Fibroblast of lung (primary cell): ENCODE measurements around the gene LRGUK. TPM values are rescaled to one million over a fixed set of nuclear protein-coding genes. Genes with fewer than 3 reads are reported as not detected.

Experiments
- DNase-seq, 2 donors: peaks; one replicate each; pipeline versions ENCODE4 v3.0.0 to v3.0.0-alpha.2; 2010; ENCODE audit warnings: low read depth in 2 of 2
- H2AFZ ChIP-seq: 2 replicates; pipeline ENCODE4 v1.5.1; 2012; ENCODE audit warnings: low read length, control low read depth, inconsistent platforms
- H3K27ac ChIP-seq: 2 replicates; pipeline ENCODE4 v1.5.1; 2011; ENCODE audit warnings: low read length, control low read depth; ENCODE audit not compliant: insufficient read depth
- H3K27me3 ChIP-seq: 2 replicates; pipeline ENCODE4 v1.5.1; 2011; ENCODE audit warnings: mild to moderate bottlenecking, low read length; ENCODE audit not compliant: control insufficient read depth, insufficient read depth
- H3K36me3 ChIP-seq: 2 replicates; pipeline ENCODE4 v1.5.1; 2011; ENCODE audit warnings: low read length; ENCODE audit not compliant: control insufficient read depth, insufficient read depth
- H3K4me1 ChIP-seq: 2 replicates; pipeline ENCODE4 v1.5.1; 2011; ENCODE audit warnings: low read length; ENCODE audit not compliant: control insufficient read depth, insufficient read depth; ENCODE audit errors: extremely low read depth
- H3K4me2 ChIP-seq: 2 replicates; pipeline ENCODE4 v1.5.1; 2011; ENCODE audit warnings: low read length, control low read depth; ENCODE audit not compliant: insufficient read depth; ENCODE audit errors: extremely low read depth
- H3K4me3 ChIP-seq, 4 experiments: fragments of 200-600 bp in 1 of 4; sonication (generic) in 1 of 4; replicated peaks in 1 of 4; 2 replicates each; pipeline ENCODE4 v1.5.1; 2011 to 2016; ENCODE audit warnings: low read length in 4 of 4, low read depth in 3 of 4, mild to moderate bottlenecking in 3 of 4, control low read depth in 2 of 4, inconsistent platforms in 1 of 4, mixed read lengths in 1 of 4; ENCODE audit not compliant: insufficient read depth in 1 of 4; ENCODE audit errors: control extremely low read depth in 1 of 4
- H3K79me2 ChIP-seq: 2 replicates; pipeline ENCODE4 v1.5.1; 2012; ENCODE audit warnings: mild to moderate bottlenecking, low read length, inconsistent platforms; ENCODE audit not compliant: control insufficient read depth, insufficient read depth
- H3K9ac ChIP-seq: 2 replicates; pipeline ENCODE4 v1.5.1; 2011; ENCODE audit warnings: mild to moderate bottlenecking, low read length, control low read depth; ENCODE audit not compliant: insufficient read depth
- H3K9me3 ChIP-seq: 2 replicates; pipeline ENCODE4 v1.5.1; 2012; ENCODE audit warnings: low read depth, low read length; ENCODE audit not compliant: control insufficient read depth, insufficient read depth
- H4K20me1 ChIP-seq: 2 replicates; pipeline ENCODE4 v1.5.1; 2011; ENCODE audit warnings: low read length; ENCODE audit not compliant: control insufficient read depth, insufficient read depth; ENCODE audit errors: extremely low read depth
- EZH2 ChIP-seq: IDR thresholded peaks from 2 replicates; pipeline ENCODE4 v1.5.1; 2012; ENCODE audit warnings: low read length, control low read depth, mild to moderate bottlenecking; ENCODE audit errors: missing control alignments
- polyA plus RNA-seq, 2 donors: library from polyadenylated mRNA; depleted of rRNA in 1 of 2; stranded (reverse) in 1 of 2; unstranded in 1 of 2; fragments of >200 nt; gene quantifications; 2 replicates each; pipeline ENCODE4 v1.2.1, GENCODE V29; 2011 to 2012; ENCODE audit warnings: missing spikeins in 1 of 2
- total RNA-seq: library from RNA; depleted of rRNA; stranded (reverse); fragments of >200 nt; gene quantifications from 2 replicates; pipeline ENCODE4 v1.2.1, GENCODE V29; 2014
- TF ChIP-seq, protein P1 (sequence below), 2 donors: IDR thresholded peaks in 1 of 2; conservative IDR thresholded peaks in 1 of 2; 1 replicate in 1 of 2; 2 replicates in 1 of 2; pipeline ENCODE4 v1.5.1; 2011 to 2012; ENCODE audit warnings: low read length in 2 of 2, control low read depth in 1 of 2, inconsistent platforms in 1 of 2, low read depth in 1 of 2, mild to moderate bottlenecking in 1 of 2

LRGUK gene
- total and polyA plus RNA-seq, 2 donors (not counting 1 experiment from before 2014, with no cell fraction given) = 0.08 to 0.17 TPM

DNA sequence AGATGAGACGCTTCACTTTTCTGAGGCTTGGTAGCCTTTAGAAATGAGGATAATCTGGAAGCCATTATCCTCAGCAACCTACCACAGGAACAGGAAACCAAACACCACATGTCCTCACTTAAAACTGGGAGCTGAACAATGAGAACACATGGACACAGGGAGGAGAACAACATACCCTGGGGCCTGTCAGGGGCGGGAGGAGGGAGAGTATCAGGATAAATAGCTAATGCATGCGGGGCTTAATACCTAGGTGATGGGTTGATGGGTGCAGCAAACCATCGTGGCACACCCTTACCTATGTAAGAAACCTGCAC, 48.9 kb downstream of the LRGUK start:
- Histone ChIP-seq H3K4me2 (no peak overlapping the region), H3K4me1 (peaks cover 2% of the 10 kb centered on the region), H3K4me3 (no peak overlapping the region), H3K79me2 (no peaks in the 10 kb centered on the region), H3K27ac (no peak overlapping the region), H4K20me1 (no peaks in the 10 kb centered on the region), H3K27me3 (no peaks in the 10 kb centered on the region), H3K9me3 (no peaks in the 10 kb centered on the region), H3K36me3 (no peaks in the 10 kb centered on the region), H2AFZ (no peak overlapping the region), H3K9ac (no peak overlapping the region)
- no peak for TF ChIP-seq EZH2
- DNase-seq = no peak

DNA sequence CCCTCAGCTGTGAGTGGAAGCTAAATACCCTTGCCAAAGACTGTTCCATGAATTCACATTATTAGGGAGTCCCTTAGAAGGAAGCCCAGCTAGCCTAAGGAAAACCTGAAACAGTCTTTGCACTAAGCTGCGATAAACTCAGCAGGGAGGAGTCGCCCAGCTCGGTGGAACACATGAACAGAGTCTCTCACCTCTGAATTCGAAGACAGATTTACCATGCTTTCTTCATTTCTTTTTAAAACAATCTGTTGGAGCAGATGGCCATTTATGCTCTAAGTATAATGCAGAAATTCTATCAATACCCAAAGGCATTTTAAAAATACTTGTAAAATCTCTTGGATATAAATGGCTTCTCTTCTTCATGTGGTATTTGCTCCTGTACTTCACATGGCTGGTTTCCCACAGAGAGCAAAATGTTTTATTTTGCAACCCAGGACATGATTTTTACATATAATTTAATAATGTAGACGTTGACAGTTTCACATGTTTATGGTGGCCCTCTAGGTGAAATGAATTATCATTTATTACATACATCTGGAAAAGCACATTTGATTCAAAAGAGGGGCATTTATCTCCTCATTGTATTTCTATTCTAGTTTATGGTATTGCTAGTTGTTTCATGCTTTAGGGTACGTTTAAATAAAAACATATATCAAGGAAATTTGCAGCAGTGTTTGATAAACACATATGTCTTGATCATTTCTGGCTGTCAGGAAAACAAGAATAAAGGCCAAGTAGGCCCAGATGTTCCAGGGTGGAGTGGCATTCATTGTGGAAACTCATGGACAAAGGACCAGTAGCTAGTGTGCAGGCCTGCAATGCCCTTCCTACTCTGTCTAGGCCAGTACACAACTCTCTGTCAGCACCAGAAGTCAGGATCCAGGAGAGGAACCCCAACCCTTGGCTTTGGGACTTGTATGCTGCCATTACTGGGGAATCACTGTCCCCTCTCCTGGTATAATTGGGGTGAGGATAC, 52.2 kb downstream of the LRGUK start:
- Histone ChIP-seq H3K9me3 (no peaks in the 10 kb centered on the region), H3K4me3 (no peak overlapping the region), H3K27ac (no peak overlapping the region), H3K79me2 (no peaks in the 10 kb centered on the region), H3K4me2 (no peak overlapping the region), H3K36me3 (no peaks in the 10 kb centered on the region), H3K9ac (no peak overlapping the region), H3K27me3 (no peaks in the 10 kb centered on the region), H3K4me1 (peaks cover 2% of the 10 kb centered on the region), H2AFZ (no peak overlapping the region), H4K20me1 (no peaks in the 10 kb centered on the region)
- no peak for DNase-seq
- TF ChIP-seq, protein P1, sequence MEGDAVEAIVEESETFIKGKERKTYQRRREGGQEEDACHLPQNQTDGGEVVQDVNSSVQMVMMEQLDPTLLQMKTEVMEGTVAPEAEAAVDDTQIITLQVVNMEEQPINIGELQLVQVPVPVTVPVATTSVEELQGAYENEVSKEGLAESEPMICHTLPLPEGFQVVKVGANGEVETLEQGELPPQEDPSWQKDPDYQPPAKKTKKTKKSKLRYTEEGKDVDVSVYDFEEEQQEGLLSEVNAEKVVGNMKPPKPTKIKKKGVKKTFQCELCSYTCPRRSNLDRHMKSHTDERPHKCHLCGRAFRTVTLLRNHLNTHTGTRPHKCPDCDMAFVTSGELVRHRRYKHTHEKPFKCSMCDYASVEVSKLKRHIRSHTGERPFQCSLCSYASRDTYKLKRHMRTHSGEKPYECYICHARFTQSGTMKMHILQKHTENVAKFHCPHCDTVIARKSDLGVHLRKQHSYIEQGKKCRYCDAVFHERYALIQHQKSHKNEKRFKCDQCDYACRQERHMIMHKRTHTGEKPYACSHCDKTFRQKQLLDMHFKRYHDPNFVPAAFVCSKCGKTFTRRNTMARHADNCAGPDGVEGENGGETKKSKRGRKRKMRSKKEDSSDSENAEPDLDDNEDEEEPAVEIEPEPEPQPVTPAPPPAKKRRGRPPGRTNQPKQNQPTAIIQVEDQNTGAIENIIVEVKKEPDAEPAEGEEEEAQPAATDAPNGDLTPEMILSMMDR (conservative IDR thresholded peaks at IDR 0.05 in 1 of 2, IDR thresholded peaks at IDR 0.05 in 1 of 2; ENCODE audit: low read depth in 1 of 2, low read length in 2 of 2) = no peak
- TF ChIP-seq EZH2 = no peak

DNA sequence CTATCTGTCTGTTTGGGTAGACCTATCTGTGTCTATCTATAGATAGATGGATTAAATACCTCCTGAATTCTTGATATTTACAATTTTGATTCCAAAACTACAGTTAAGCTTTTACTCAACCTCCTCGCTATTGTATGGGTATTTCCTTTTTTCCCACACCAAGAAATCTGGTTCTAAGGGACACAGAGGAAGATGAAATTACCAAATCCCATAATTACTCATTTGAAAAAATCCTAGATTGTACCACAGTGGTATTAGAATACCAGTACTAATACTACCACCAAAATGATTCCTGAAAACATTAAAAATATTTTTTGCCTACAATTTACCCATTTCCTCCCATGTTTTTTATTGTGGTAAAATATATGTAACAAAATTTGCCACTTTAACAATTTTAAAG, 53.2 kb downstream of the LRGUK start:
- DNase-seq = no peak
- no peak overlapping the region for H3K27ac ChIP-seq

More for the DNA sequence above, 53.2 kb downstream of the LRGUK start:
- Histone ChIP-seq H3K4me3 (no peak overlapping the region), H3K36me3 (no peaks in the 10 kb centered on the region), H3K4me1 (no peaks in the 10 kb centered on the region), H3K27me3 (no peaks in the 10 kb centered on the region), H3K9ac (no peak overlapping the region), H3K4me2 (no peak overlapping the region), H2AFZ (no peak overlapping the region), H4K20me1 (no peaks in the 10 kb centered on the region), H3K9me3 (no peaks in the 10 kb centered on the region), H3K79me2 (no peaks in the 10 kb centered on the region)
- no peak for TF ChIP-seq EZH2
- TF ChIP-seq, protein P1 (conservative IDR thresholded peaks at IDR 0.05 in 1 of 2, IDR thresholded peaks at IDR 0.05 in 1 of 2; ENCODE audit: low read depth in 1 of 2, low read length in 2 of 2) = no peak
